HL-60 (cell line): ENCODE measurements around the gene SLC5A2.

ENCODE experiments used
- CTCF ChIP-seq: IDR thresholded peaks from one replicate; pipeline ENCODE4 v1.5.1; 2011; ENCODE audit warnings: low read length, control low read depth, inconsistent platforms; ENCODE audit not compliant: insufficient read depth
- POLR2AphosphoS5 ChIP-seq: IDR thresholded peaks from 2 replicates; pipeline ENCODE4 v1.6.1; 2012; ENCODE audit warnings: low read depth

DNA sequence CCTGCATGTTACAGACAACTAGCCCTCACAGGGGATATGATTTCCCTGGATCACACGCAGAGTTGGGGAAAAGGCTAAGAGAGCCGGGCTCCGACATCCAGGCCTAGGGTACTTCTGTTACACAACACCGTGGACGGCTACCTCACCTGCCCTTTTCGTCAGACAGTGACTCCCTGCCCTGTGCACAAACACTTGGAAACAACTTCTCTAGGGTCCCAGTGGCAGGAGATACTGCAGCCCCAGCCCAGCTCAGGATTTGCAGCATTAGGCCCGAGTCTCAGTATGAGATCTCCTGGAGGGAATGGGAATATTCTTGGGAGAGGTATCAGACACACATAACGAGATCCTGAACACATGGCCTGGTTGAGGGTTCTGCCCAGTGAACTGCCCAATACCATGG, 17.0 kb downstream of the SLC5A2 start:
- TF ChIP-seq CTCF, result no peak
- no peak for TF ChIP-seq POLR2AphosphoS5
